Heart right ventricle (tissue), 16 donors: Measurements from ENCODE around the gene MDM1. TPM values are rescaled to one million over a fixed set of nuclear protein-coding genes. Genes with fewer than 3 reads are reported as not detected.

Experiments used
- ATAC-seq, 8 donors: fragments of 200-7000 bp; cut with Tn5 transposase; one replicate each; pipeline ENCODE4 v1.9.1; 2020; ENCODE audit warnings: mild to moderate bottlenecking in 8 of 8, moderate library complexity in 8 of 8, moderate number of reproducible peaks in 1 of 8
- DNase-seq, 2 donors: peaks; one replicate each; pipeline ENCODE4 v3.0.0-alpha.2; 2020
- H3K27ac ChIP-seq, 10 donors: fragments of 200-600 bp; sonication (generic) in 2 of 10; one replicate each; pipeline versions ENCODE4 v1.5.0 to v1.8.0; 2020 to 2022; ENCODE audit warnings: mild to moderate bottlenecking in 3 of 10
- H3K27me3 ChIP-seq, 7 donors: fragments of 200-600 bp; one replicate each; pipeline ENCODE4 v1.8.0; 2021 to 2022; ENCODE audit warnings: mild to moderate bottlenecking in 2 of 7
- H3K36me3 ChIP-seq, 9 donors: fragments of 200-600 bp; sonication (generic) in 1 of 9; one replicate each; pipeline versions ENCODE4 v1.5.0 to v1.8.0; 2020 to 2022; ENCODE audit warnings: mild to moderate bottlenecking in 2 of 9
- H3K4me1 ChIP-seq, 9 donors: fragments of 200-600 bp; sonication (generic) in 1 of 9; one replicate each; pipeline versions ENCODE4 v1.5.0 to v1.8.0; 2020 to 2022; ENCODE audit warnings: mild to moderate bottlenecking in 4 of 9
- H3K4me3 ChIP-seq, 10 donors: fragments of 200-600 bp; sonication (generic) in 2 of 10; one replicate each; pipeline versions ENCODE4 v1.5.0 to v1.8.0; 2020 to 2022; ENCODE audit warnings: mild to moderate bottlenecking in 7 of 10, moderate library complexity in 2 of 10
- H3K9me3 ChIP-seq, 11 donors: fragments of 200-600 bp in 10 of 11; sonication (generic) in 2 of 11; one replicate each; pipeline versions ENCODE4 v1.5.0 to v1.8.0; 2013 to 2022; ENCODE audit warnings: mild to moderate bottlenecking in 2 of 11, control low read depth in 1 of 11, moderate library complexity in 1 of 11
- WGBS, 2 donors: extraction: QIAGEN DNeasy Blood & Tissue Kit; methylation state at CpG; one replicate each; pipeline ENCODE4 v1.1.7; 2013; ENCODE audit warnings: inconsistent platforms in 1 of 2; 5-methylcytosine and 5-hydroxymethylcytosine counted together
- intact Hi-C, 10 donors: fragments of 100-400 bp; cut with DNase I; formaldehyde crosslinking; loops; one replicate each; pipeline versions ENCODE4 v1.11.1 to v1.14.2; 2022
- polyA plus RNA-seq, 2 donors: library from polyadenylated mRNA; stranded (reverse); fragments of 200-250 nt; gene quantifications; one replicate each; pipeline ENCODE4 v1.2.3, GENCODE V29; 2013
- total RNA-seq, 10 donors: library from RNA; stranded (reverse); fragmentation: NEBNext Ultra II Directional in 3 of 10; extraction: Animal tissue kit (Norgen Biotek cat#: 25700) in 3 of 10; gene quantifications; one replicate each; pipeline versions ENCODE4 v1.2.1 to v1.2.4, GENCODE V29; 2021 to 2023
- TF ChIP-seq, protein P1 (sequence below), 9 donors: fragments of 200-600 bp; sonication (generic) in 2 of 9; IDR thresholded peaks; one replicate each; pipeline versions ENCODE4 v1.5.0 to v1.8.0; 2021 to 2022; ENCODE audit warnings: antibody characterized with exemption in 9 of 9, mild to moderate bottlenecking in 5 of 9, moderate library complexity in 1 of 9
- donor health status: Arrhythmogenic right ventricular cardiomyopathy.
- donor health status: ischemic (EF 13 %, LVEDD 7.1; RV severe dilation, severe dysfunction).
- donor health status: healthy with polysubstance abuse.
- donor health status: DM: no; HTN: yes; CAD: no.
- donor health status: DM: no; HTN: no; CAD: no.
- donor health status: ischemic (EF 25% LVEDD 6.9; RV normal size, moderate dysfunction).
- donor health status: ischemic (EF 25% LVEDD 5.7; RV mildly dilated, moderate dysfunction).
- donor health status: healthy.
- donor health status: DM: yes; HTN: yes; CAD: no.
- donor health status: Ischemic cardiomyopathy.
- donor health status: ischemic (EF 35%, LVEDD 5.7; RV mildly dilated, moderate dysfunction).
- donor health status: nonischemic (EF 11% LVEDD 7.7; RV severe dilation, severe dysfunction).
- donor health status: DM: yes; HTN: yes; CAD: no.
- donor health status: PGD.
- donor health status: ischemic (EF 29% LVEDD 5.4; RV normal size, mild dysfunction).
- donor health status: nonischemic (EF 23%, LVEDD 6.1; RV moderate dilation, normal function).

The MDM1 gene
- total and polyA plus RNA-seq, 12 donors, result 3.3 to 11.8 (median 6.2) TPM

DNA sequence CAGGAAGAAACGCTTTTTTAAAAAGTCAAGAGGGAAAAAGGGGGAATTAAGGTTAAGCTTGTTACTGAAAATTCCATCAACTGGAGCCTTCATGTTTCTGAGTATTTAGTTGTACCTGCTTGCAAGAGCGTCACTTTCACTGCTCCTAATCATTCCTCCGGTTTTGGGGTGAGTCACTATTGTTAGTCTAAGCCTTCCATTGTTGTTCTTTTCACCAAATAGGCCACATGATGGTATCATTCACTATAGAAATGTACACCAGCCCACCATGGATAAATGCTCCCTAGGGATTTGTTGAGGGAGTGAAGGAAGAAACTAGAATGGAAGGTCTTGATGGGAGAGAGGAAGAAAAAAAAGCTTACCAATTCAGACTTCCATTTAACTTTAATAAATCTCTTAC lies 81.7 kb downstream of the MDM1 start:
- intact Hi-C loops, result no loop called here
- no peak for ATAC-seq
- Histone ChIP-seq H3K9me3 (no peaks in the 10 kb centered on the region), H3K27me3 (peaks cover 0 to 4% (median 0%) of the 10 kb centered on the region in 7 donors), H3K4me3 (no peak overlapping the region), H3K36me3 (no peaks in the 10 kb centered on the region), H3K27ac (no peak overlapping the region), H3K4me1 (peaks cover 0 to 7% (median 5%) of the 10 kb centered on the region in 9 donors)
- TF ChIP-seq, protein P1, sequence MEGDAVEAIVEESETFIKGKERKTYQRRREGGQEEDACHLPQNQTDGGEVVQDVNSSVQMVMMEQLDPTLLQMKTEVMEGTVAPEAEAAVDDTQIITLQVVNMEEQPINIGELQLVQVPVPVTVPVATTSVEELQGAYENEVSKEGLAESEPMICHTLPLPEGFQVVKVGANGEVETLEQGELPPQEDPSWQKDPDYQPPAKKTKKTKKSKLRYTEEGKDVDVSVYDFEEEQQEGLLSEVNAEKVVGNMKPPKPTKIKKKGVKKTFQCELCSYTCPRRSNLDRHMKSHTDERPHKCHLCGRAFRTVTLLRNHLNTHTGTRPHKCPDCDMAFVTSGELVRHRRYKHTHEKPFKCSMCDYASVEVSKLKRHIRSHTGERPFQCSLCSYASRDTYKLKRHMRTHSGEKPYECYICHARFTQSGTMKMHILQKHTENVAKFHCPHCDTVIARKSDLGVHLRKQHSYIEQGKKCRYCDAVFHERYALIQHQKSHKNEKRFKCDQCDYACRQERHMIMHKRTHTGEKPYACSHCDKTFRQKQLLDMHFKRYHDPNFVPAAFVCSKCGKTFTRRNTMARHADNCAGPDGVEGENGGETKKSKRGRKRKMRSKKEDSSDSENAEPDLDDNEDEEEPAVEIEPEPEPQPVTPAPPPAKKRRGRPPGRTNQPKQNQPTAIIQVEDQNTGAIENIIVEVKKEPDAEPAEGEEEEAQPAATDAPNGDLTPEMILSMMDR (IDR thresholded peaks at IDR 0.05), result no peak
- no peak for DNase-seq
- WGBS, 2 donors, result 76 to 86% methylated on average over 3 of the region's 3 CpGs

DNA sequence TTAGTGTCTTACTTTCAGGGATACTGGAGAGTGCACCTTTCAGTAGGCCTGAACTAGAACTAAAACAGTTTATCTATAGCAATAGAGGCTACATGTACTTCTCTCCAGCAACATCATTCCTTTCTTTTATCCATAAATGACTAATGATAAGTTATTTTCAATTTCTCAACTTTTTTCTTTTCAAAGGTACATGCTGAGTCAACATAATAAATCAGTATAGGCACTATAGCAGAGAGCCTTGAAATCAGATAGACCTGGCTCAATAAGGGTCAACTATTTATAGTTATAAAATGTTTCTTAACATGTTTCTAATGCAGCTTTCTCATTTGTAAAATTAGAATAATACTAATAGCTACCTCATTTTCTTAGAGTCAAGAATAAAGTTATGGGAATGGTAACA lies 84.4 kb downstream of the MDM1 start:
- no peak for ATAC-seq
- no peaks in the 10 kb centered on the region for H3K9me3 ChIP-seq
- intact Hi-C loops, result no loop called here
- TF ChIP-seq, protein P1 (IDR thresholded peaks at IDR 0.05), result no peak
- H3K27ac ChIP-seq, result no peak overlapping the region
- no peaks in the 10 kb centered on the region for H3K36me3 ChIP-seq
- no peak overlapping the region for H3K4me3 ChIP-seq
- peaks cover 0 to 15% (median 11%) of the 10 kb centered on the region in 9 donors for H3K4me1 ChIP-seq
- no peaks in the 10 kb centered on the region for H3K27me3 ChIP-seq
- DNase-seq, result no peak

DNA sequence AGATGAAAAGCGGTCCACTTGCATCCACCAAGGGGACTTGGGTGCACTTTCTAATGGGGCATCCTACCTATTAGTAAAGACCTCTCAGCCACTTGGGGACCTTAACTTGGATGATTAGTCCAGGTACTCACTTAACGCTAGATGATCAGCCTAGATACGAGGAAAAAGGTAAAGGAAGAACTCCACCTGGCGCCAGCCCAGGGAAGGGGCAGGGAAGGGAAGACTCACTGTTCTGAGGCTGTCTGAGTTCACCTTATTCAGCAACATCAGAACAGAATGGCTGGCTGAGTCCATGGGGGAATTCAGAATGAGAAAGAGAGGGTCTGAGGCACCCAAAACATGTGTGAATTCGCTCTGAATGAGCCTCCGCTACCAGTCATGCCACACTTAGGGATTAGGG lies 85.8 kb downstream of the MDM1 start:
- intact Hi-C loops, result no loop called here
- ATAC-seq (no peak), DNase-seq (no peak)
- 90 to 92% methylated on average over 6 of the region's 6 CpGs for WGBS, 2 donors
- H3K4me3 ChIP-seq, result no peak overlapping the region
- H3K4me1 ChIP-seq, result peaks cover 0 to 21% (median 11%) of the 10 kb centered on the region in 9 donors
- no peak overlapping the region for H3K27ac ChIP-seq
- H3K9me3 ChIP-seq, result no peaks in the 10 kb centered on the region
- H3K27me3 ChIP-seq, result no peaks in the 10 kb centered on the region
- TF ChIP-seq, protein P1 (IDR thresholded peaks at IDR 0.05), result no peak
- no peaks in the 10 kb centered on the region for H3K36me3 ChIP-seq

DNA sequence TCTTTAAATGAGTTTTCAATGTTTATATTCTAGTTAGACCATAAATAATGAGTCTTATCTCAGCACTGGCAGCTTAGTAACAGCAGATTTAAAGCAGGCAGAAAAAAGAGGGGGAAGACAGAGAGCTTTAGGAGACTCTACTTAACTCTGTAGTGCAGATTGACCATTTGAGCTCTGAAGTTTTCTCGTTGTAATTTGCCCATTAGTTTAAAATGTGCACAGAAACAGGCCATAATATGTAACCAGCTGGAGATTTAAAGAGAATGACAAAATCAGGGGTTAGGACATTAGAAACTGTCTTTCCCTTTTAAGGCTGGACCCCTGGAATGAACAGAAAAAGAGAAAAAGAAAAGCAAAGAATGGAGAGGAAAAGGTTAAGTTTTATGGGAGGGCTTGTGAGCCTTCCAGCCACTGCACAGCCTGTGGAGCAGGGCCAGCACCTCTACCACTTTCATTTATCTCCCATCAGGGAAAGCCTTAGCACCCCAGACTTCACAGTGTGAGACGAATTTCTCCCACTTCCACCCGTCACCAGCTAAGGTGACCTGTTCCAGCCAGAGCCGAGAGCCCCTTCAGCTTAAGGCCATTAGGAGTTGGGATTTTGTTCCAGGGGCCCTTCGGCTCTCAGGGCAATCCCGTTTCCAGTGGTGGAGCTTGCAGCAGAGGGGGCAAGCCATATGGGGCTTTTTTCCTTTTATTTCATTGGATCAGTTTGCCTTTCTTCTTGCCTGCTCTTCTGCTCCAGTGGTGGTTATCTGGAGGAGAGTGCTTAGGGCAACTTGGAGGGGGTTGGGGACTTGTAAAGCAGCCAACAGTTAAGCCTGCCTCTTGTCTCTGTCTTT lies 86.8 kb downstream of the MDM1 start:
- Histone ChIP-seq H3K4me1 (peaks cover 0 to 30% (median 13%) of the 10 kb centered on the region in 9 donors), H3K4me3 (peak overlapping the region in 8 of 10 donors; percentile 10 to 45 (median 36)), H3K36me3 (no peaks in the 10 kb centered on the region), H3K27ac (peak overlapping the region in 2 of 10 donors; percentile 31 to 41), H3K9me3 (no peaks in the 10 kb centered on the region), H3K27me3 (no peaks in the 10 kb centered on the region)
- 16 to 22% methylated on average over 6 of the region's 6 CpGs for WGBS, 2 donors
- no peak for DNase-seq
- intact Hi-C loops, result no loop called here
- TF ChIP-seq, protein P1 (IDR thresholded peaks at IDR 0.05), result no peak
- ATAC-seq, result peak in 5 of 8 donors; percentile 16 to 62 (median 49)

Other genes with a start within 250 kb of the MDM1 start
- 1 to 10 TPM in 1 of 10 donors, not detected in 9; 1.5 TPM for gene IFNG, start 172.6 kb downstream of the MDM1 start, total RNA-seq
- gene IFNG, start 172.6 kb downstream of the MDM1 start, polyA plus RNA-seq, result not detected
- not detected for gene IL26, start 106.6 kb downstream of the MDM1 start, total RNA-seq
- not detected for gene IL26, start 106.6 kb downstream of the MDM1 start, polyA plus RNA-seq
- gene IL22, start 78.8 kb downstream of the MDM1 start, total RNA-seq, result not detected
- not detected for gene IL22, start 78.8 kb downstream of the MDM1 start, polyA plus RNA-seq